ENCODE data around the gene HPN. TPM values are rescaled to one million over a fixed set of nuclear protein-coding genes. Genes with fewer than 3 reads are reported as not detected.
A peak's percentile ranks its signal among the peaks of the same experiment; 100 is the strongest.

The HPN gene
- total RNA-seq, 2 experiments from 2014 or later: 0.11 TPM; not detected in 1

DNA sequence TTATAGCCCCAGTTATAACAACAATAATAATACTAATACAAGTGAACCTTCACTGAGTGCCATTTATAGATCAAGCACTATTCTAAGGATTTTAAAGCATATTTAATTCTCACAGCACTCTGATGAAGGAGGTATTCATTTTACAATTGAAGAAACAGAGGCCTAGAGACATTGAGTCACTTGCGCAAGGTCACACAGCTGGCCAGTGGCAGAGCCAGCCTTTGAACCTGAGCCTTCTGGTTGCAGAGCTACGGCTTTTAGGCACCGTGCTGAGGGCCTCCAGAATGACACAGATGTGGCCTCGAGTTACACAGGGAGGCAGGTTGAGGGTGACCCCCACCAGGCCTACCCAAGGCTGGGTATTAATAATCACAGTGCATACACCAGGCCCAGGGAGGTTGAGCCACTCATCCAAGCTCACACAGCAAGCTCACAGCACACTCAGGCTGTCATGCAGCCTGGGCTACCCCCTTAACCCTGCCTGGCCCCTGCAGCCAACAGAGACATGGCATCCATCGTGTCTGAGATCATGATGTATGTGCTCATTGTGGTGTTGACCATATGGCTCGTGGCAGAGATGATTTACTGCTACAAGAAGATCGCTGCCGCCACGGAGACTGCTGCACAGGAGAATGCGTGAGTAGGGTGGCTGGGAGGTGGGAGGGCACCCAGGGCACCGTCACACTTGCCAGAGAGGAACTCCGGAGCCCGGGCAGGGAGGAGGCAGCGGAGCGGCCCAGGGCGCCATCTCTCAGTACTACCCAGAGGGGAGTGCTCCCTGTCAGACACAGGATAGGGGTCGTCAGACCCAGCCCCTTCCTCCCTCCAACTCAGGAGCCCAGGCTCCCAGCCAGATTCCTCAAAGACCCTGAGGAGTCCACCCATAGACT, 2.7 kb upstream of the HPN start:
- ChIA-PET POLR2A (interaction anchor here (0.7 to 2.0 kb wide), 3 partner anchors 8 to 20 kb away, joined by 3 to 10 read pairs (median 3); no protein-coding TSS in a partner anchor), CTCF (interaction anchor here (0.9 to 2.6 kb wide), 3 partner anchors 10 to 66 kb away, joined by 3 to 8 read pairs (median 8); no protein-coding TSS in a partner anchor)
- DNase-seq (peak; percentile 21), ATAC-seq (no peak)
- no peaks in the 10 kb centered on the region for H3K36me3 Mint-ChIP-seq (ENCODE audit: low read depth)
- H3K4me3 Mint-ChIP-seq: no peak overlapping the region
- no peak overlapping the region for H3K27ac Mint-ChIP-seq
- TF ChIP-seq, protein P1, sequence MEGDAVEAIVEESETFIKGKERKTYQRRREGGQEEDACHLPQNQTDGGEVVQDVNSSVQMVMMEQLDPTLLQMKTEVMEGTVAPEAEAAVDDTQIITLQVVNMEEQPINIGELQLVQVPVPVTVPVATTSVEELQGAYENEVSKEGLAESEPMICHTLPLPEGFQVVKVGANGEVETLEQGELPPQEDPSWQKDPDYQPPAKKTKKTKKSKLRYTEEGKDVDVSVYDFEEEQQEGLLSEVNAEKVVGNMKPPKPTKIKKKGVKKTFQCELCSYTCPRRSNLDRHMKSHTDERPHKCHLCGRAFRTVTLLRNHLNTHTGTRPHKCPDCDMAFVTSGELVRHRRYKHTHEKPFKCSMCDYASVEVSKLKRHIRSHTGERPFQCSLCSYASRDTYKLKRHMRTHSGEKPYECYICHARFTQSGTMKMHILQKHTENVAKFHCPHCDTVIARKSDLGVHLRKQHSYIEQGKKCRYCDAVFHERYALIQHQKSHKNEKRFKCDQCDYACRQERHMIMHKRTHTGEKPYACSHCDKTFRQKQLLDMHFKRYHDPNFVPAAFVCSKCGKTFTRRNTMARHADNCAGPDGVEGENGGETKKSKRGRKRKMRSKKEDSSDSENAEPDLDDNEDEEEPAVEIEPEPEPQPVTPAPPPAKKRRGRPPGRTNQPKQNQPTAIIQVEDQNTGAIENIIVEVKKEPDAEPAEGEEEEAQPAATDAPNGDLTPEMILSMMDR (IDR thresholded peaks at IDR 0.05): no peak
- peaks cover 11% of the 10 kb centered on the region for H3K4me1 Mint-ChIP-seq (ENCODE audit: low read depth)
- intact Hi-C loops (cut with micrococcal nuclease): no loop called here
- no peaks in the 10 kb centered on the region for H3K9me3 Mint-ChIP-seq
- peaks cover 3% of the 10 kb centered on the region for H3K27me3 Mint-ChIP-seq

DNA sequence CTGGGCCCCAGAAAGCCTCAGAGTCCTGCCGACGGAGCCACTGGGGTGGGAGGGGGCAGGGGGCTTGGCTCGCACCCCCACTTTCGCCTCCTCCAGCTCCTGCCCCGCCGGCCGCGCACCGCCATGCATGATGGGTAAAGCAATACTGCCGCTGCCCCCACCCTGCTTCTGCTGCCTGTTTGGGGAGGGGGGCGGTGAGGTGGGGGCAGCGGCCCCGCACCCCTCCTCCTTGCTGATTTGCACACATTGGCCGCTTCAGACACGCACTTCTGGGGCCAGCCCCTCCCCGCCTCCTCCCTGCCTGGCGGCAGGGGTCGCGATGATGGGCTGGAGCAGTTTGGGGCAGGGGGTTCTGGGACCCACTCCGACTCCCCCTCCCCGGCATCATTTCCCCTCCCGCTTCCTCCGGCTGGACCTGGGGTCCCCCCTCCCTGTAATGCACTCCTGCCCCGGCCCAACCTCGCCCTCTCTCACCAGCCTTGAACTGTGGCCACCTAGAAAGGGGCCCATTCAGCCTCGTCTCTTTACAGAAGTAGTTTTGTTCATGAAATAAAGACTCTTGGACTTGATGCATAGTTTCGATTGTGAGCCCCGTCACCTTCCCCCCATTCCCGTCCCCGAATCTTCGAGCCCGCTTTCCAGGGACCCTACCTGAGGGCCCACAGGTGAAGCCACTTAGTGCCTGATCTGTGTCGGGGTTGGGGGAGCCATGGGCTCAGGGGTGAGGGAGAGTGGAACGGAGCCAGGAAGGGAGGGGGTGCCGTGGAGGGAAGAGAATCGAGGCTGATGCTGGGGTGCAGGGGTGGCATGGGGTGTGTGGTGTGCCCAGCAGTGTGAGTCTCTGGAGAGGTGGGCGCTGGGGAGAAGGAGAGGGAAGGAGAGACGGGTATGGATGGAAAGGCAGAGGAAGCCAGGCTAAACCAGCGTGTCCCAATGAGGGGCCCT, 1.4 kb upstream of the HPN start:
- POLR2A ChIA-PET: no interaction called here
- intact Hi-C loops (cut with micrococcal nuclease): no loop called here
- Mint-ChIP-seq H3K9me3 (no peaks in the 10 kb centered on the region), H3K4me3 (peak overlapping the region; percentile 56), H3K27ac (peak overlapping the region; percentile 69), H3K27me3 (peaks cover 6% of the 10 kb centered on the region), H3K4me1 (ENCODE audit: low read depth) (peaks cover 11% of the 10 kb centered on the region), H3K36me3 (ENCODE audit: low read depth) (no peaks in the 10 kb centered on the region)
- ATAC-seq (peak; percentile 32), DNase-seq (no peak)
- CTCF ChIA-PET: no interaction called here
- TF ChIP-seq, protein P1 (IDR thresholded peaks at IDR 0.05): no peak

DNA sequence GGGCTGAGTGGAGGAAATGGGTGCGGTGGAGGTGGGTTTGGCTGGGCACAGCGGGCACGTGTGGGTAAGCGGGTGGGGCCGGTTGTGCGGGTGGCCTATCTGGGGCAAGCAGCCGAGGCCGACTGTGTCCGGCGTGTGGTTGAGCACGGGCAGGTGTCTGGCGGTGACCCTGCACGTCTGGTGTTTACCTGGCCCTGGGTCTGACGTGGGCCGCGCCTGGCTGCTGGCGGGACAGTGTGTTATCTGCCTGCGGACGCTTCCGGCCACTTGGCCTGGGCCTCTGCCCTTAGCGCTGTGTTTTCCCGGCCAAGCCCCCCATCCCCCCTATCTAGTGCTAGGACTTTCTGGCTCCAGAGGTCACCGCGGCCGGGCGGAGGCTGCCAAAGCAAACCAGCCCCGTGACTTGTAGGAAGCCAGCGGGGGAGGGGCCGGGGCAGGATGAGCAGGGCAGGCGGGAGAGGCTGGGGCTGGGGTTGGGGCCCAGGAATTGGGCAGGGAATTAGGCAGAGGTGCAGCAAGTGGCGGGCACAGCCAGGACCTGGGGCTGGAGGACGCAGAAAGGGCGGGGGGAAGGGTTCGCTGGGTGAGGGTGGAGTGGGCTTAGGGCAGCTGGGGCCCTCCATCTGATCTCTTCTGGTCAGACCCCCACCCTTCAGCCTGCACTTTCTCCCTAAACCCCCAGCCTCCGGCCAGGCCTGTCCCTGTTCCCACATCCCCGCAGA, 534 bp upstream of the HPN start:
- Mint-ChIP-seq H3K9me3 (no peaks in the 10 kb centered on the region), H3K4me3 (peak overlapping the region; percentile 56), H3K4me1 (ENCODE audit: low read depth) (peaks cover 13% of the 10 kb centered on the region), H3K27ac (peak overlapping the region; percentile 69), H3K27me3 (peaks cover 6% of the 10 kb centered on the region), H3K36me3 (ENCODE audit: low read depth) (no peaks in the 10 kb centered on the region)
- TF ChIP-seq, protein P1 (IDR thresholded peaks at IDR 0.05): no peak
- POLR2A ChIA-PET: no interaction called here
- ATAC-seq: peak; percentile 16
- peak; percentile 55 for DNase-seq
- intact Hi-C loops (cut with micrococcal nuclease): no loop called here
- CTCF ChIA-PET: no interaction called here

DNA sequence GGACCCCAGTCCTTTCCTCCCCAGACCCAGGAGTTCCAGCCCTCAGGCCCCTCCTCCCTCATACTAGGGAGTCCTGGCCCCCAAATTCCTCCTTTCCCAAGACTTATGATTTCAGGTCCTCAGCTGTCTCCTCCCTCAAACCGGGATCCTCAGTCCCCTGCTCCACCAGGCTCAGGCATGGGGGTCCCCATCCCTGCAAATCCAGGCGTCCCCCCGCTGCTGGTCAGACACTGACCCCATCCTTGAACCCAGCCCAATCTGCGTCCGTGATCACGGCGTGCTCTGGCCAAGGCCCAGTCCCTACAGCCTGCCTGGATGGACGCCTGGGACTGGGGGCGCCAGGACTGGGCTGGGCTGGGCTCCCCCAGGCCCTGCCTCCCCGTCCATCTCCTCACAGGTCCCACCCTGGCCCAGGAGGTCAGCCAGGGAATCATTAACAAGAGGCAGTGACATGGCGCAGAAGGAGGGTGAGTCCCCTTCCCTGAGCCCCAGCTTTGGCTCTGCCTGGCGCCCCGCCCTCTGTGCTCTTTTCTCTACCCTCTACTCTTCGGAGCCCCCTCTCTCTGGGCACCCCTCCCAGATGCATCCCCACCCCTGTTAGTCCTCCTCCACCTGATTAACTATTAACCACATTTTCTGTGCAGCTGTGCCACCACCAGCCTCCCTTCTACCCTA, 672 bp downstream of the HPN start:
- peaks cover 6% of the 10 kb centered on the region for H3K27me3 Mint-ChIP-seq
- no peak overlapping the region for H3K27ac Mint-ChIP-seq
- H3K36me3 Mint-ChIP-seq (ENCODE audit: low read depth): no peaks in the 10 kb centered on the region
- TF ChIP-seq, protein P1 (IDR thresholded peaks at IDR 0.05): no peak
- intact Hi-C loops (cut with micrococcal nuclease): no loop called here
- no peaks in the 10 kb centered on the region for H3K9me3 Mint-ChIP-seq
- CTCF ChIA-PET: interaction anchor here (1.8 to 2.5 kb wide), 2 partner anchors 25 to 72 kb away, joined by 5 to 20 read pairs; no protein-coding TSS in a partner anchor
- H3K4me3 Mint-ChIP-seq: no peak overlapping the region
- peaks cover 13% of the 10 kb centered on the region for H3K4me1 Mint-ChIP-seq (ENCODE audit: low read depth)
- POLR2A ChIA-PET: interaction anchor here (0.8 to 1.0 kb wide), 2 partner anchors 15 to 16 kb away, joined by 3 to 4 read pairs; no protein-coding TSS in a partner anchor
- DNase-seq (no peak), ATAC-seq (no peak)

Data from activated CD8-positive, alpha-beta T cell treated with anti-CD3 and anti-CD28 coated beads for 36 hours (primary cell).